ENCODE data around the gene PRADC1. TPM values are rescaled to one million over a fixed set of nuclear protein-coding genes. Genes with fewer than 3 reads are reported as not detected.

The PRADC1 gene
- total RNA-seq, 1 donor from 2014 or later, result 8.1 TPM

DNA sequence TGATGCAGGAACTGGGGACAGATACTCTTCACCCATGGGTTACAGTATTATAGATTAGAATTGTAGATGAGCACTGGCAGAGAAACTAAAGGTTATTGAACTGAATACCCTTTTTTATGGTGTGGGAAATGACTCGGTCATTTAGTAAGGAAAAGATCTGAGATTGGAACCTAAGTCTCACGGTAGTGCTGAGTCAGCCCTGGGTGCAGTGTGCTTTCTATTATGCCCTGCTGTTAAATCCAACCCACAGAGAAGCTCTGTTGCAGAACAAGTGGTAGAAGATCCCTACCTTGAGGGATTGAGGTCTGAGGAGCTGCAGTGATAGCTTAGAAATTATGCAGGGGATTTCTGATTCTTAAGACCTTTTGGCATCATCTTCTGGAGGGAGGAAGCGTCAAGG is 13.8 kb upstream of the PRADC1 start:
- Histone ChIP-seq H3K27me3 (no peaks in the 10 kb centered on the region), H3K27ac (no peak overlapping the region), H3K4me3 (no peak overlapping the region), H3K9me3 (no peaks in the 10 kb centered on the region), H3K4me1 (no peaks in the 10 kb centered on the region), H3K36me3 (peaks cover 3 to 98% of the 10 kb centered on the region in 2 donors)
- intact Hi-C loops (cut with DNase I), result no loop called here
- DNase-seq (ENCODE audit: extremely low spot score in 2 of 2), result no peak
- TF ChIP-seq POLR2AphosphoS5 (IDR thresholded peaks at IDR 0.05; ENCODE audit: insufficient read depth in 1 of 2, low read depth in 1 of 2), result no peak
- TF ChIP-seq, protein P1, sequence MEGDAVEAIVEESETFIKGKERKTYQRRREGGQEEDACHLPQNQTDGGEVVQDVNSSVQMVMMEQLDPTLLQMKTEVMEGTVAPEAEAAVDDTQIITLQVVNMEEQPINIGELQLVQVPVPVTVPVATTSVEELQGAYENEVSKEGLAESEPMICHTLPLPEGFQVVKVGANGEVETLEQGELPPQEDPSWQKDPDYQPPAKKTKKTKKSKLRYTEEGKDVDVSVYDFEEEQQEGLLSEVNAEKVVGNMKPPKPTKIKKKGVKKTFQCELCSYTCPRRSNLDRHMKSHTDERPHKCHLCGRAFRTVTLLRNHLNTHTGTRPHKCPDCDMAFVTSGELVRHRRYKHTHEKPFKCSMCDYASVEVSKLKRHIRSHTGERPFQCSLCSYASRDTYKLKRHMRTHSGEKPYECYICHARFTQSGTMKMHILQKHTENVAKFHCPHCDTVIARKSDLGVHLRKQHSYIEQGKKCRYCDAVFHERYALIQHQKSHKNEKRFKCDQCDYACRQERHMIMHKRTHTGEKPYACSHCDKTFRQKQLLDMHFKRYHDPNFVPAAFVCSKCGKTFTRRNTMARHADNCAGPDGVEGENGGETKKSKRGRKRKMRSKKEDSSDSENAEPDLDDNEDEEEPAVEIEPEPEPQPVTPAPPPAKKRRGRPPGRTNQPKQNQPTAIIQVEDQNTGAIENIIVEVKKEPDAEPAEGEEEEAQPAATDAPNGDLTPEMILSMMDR (IDR thresholded peaks at IDR 0.05), result no peak

DNA sequence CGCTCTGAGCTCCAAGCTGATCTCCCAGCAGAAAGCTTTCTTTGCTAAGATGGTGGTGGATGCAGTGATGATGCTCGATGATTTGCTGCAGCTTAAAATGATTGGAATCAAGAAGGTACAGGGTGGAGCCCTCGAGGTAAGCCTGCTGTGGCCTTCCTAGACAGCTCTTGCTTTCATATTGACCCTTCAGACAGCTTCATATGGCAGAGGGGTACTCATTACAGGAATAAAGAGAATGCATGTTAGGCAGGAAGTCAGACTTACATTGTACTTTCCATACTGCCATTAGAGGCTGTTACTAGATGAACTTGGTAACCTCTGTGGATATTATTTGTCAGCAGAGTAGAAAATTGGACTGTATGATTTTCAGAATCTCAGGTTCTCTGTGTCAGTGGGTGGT is 11.5 kb upstream of the PRADC1 start:
- H3K4me3 ChIP-seq, result no peak overlapping the region
- H3K4me1 ChIP-seq, result peaks cover 6% of the 10 kb centered on the region
- no peaks in the 10 kb centered on the region for H3K9me3 ChIP-seq
- intact Hi-C loops (cut with DNase I), result no loop called here
- H3K27me3 ChIP-seq, result no peaks in the 10 kb centered on the region
- DNase-seq (ENCODE audit: extremely low spot score in 2 of 2), result no peak
- peaks cover 3 to 82% of the 10 kb centered on the region in 2 donors for H3K36me3 ChIP-seq
- no peak overlapping the region for H3K27ac ChIP-seq
- no peak for TF ChIP-seq POLR2AphosphoS5 (IDR thresholded peaks at IDR 0.05; ENCODE audit: insufficient read depth in 1 of 2, low read depth in 1 of 2)
- TF ChIP-seq, protein P1 (IDR thresholded peaks at IDR 0.05), result no peak
- no peak for TF ChIP-seq POLR2A (IDR thresholded peaks at IDR 0.05)

DNA sequence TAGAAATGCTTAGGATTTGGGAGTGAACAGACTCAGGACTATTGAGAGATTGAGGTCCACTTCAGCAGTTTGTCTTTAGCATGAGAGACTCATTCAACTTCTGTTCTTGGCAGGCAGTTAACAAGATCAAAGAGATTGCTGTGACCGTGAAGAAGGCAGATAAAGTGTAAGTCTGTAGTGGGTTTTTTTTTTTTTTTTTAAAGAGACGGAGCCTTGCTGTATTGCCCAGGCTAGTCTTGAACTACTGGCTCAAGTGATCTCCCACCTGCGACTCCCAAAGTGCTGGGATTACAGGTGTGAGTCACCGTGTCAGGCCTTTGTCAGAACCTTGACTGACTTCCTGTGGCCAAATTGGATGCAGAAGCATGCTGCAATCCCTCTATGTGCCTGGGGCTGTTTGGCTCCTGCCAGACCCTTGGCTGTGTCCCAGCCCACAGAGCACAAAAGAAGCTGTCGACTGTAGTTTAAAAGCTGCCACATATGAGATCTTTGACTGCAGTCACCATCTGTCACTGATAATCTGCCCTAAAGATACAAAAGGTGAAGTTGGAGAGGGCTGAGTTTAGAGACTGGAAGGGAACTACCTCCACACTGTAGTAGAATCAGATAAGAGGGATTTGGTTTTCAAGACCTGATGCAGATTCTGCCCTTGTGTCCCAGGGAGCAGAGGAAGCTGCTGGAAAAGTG is 11.0 kb upstream of the PRADC1 start:
- H3K36me3 ChIP-seq, result peaks cover 3 to 77% of the 10 kb centered on the region in 2 donors
- DNase-seq (ENCODE audit: extremely low spot score in 2 of 2), result no peak
- H3K27ac ChIP-seq, result no peak overlapping the region
- no peaks in the 10 kb centered on the region for H3K27me3 ChIP-seq
- TF ChIP-seq POLR2A (IDR thresholded peaks at IDR 0.05) (no peak), POLR2AphosphoS5 (IDR thresholded peaks at IDR 0.05; ENCODE audit: insufficient read depth in 1 of 2, low read depth in 1 of 2) (no peak)
- TF ChIP-seq, protein P1 (IDR thresholded peaks at IDR 0.05), result no peak
- H3K4me3 ChIP-seq, result no peak overlapping the region
- intact Hi-C loops (cut with DNase I), result no loop called here
- H3K9me3 ChIP-seq, result no peaks in the 10 kb centered on the region
- H3K4me1 ChIP-seq, result peaks cover 12% of the 10 kb centered on the region

DNA sequence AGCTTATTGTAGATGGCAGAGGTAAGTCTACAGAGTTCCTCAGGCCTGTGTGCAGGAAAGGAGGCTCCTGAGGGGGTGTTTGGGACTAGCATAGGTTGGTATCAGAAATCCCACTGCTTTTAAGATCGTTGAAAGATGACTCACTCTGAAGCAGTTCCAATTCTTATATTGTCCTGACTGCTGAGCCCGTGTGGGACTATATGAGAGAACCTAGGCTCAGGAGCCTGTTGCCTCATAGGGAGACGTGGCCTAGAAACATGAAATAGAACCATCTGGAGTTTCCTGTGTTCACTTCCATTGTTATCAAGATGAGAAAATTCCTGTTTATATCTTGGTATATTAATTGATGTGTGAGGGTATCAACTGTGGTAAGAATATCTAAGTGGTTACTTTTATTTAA is 6.7 kb upstream of the PRADC1 start:
- TF ChIP-seq, protein P1 (IDR thresholded peaks at IDR 0.05), result no peak
- TF ChIP-seq POLR2A (IDR thresholded peaks at IDR 0.05), result no peak
- TF ChIP-seq POLR2AphosphoS5 (IDR thresholded peaks at IDR 0.05; ENCODE audit: insufficient read depth in 1 of 2, low read depth in 1 of 2), result no peak
- Histone ChIP-seq H3K4me1 (peaks cover 50% of the 10 kb centered on the region), H3K4me3 (no peak overlapping the region), H3K27ac (no peak overlapping the region), H3K36me3 (peaks cover 0 to 38% of the 10 kb centered on the region in 2 donors), H3K9me3 (no peaks in the 10 kb centered on the region), H3K27me3 (no peaks in the 10 kb centered on the region)
- DNase-seq (ENCODE audit: extremely low spot score in 2 of 2), result no peak
- intact Hi-C loops (cut with DNase I), result no loop called here

DNA sequence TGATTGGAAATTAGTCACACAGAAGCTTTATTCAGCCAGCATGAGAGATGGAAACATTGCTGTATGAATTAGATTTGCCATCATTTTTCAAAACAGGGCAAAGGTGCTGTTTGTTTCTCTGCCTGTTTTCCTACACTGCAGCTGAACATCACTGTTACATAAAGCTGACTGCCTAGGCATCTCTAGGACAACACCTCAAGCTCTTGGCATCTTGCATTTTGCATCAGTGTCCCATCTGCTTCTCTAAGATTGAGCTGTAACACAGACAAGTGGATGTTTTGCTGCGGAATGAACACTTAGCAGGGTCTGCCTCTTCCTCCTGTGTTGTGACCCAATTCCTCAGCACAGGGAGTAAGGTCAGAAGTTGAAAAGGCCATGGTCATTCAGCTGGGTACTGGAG is 5.9 kb upstream of the PRADC1 start:
- H3K27ac ChIP-seq, result no peak overlapping the region
- no peak for DNase-seq (ENCODE audit: extremely low spot score in 2 of 2)
- intact Hi-C loops (cut with DNase I), result no loop called here
- H3K9me3 ChIP-seq, result no peaks in the 10 kb centered on the region
- H3K4me3 ChIP-seq, result no peak overlapping the region
- no peaks in the 10 kb centered on the region for H3K27me3 ChIP-seq
- H3K4me1 ChIP-seq, result peaks cover 52% of the 10 kb centered on the region
- H3K36me3 ChIP-seq, result peaks cover 0 to 30% of the 10 kb centered on the region in 2 donors
- TF ChIP-seq, protein P1 (IDR thresholded peaks at IDR 0.05), result no peak
- TF ChIP-seq POLR2A (IDR thresholded peaks at IDR 0.05), result no peak
